HG03521 (cell line): Measurements from ENCODE around the gene COMMD1.
"Not testable (repeated sequence)": the region's sequence is repeated elsewhere in the genome, so short reads cannot be mapped to it uniquely, and the experiment has no call there.

Source experiments
- ATAC-seq: cut with Tn5 transposase; IDR thresholded peaks from one replicate; pipeline ENCODE4 v1.9.1; 2021; ENCODE audit warnings: mild to moderate bottlenecking, moderate library complexity; ENCODE audit not compliant: unreplicated experiment

The COMMD1 gene

GRCh38 chr2:62014102-62014501, 108.6 kb downstream of the COMMD1 start:
- ATAC-seq = no peak

GRCh38 chr2:62016957-62017356, 111.5 kb downstream of the COMMD1 start:
- no peak for ATAC-seq

DNA sequence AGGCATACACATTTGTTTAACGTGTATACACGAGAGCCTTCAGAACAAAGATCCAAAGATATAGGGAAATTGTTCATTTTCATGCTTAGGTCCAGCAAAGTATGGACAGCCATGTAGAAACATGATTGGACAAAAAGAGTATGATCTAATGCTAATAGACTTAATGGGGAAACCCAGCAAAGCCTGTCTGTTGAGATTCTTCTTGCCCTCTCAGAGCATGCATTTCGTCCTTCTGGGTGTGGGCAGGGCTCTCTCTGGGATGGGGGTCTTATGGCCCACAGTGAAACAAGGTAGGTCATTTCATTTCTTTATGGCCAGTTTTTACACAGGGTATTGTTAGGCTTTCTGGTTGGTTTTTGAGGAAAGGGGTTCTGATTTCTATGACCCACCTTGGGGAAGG, 124.4 kb downstream of the COMMD1 start:
- no peak for ATAC-seq

DNA sequence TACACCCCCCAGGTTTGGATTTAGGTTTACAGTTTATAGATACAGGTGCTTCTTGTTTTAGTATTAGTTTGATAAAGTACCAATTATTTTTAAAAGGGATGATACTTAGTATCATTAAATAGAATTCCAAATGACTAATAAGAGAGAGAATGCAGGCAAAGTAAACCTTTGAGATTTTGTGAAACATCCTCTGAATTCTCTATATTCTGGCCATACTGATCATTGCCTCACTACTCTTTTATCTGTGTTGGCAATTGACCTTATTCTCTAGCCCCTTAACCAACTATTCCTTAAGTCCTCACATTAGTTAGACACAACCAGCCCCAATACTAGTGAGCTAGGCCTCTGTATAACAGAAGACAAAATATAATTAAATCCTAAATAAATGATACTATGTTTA, 125.4 kb downstream of the COMMD1 start:
- ATAC-seq = no peak

GRCh38 chr2:62032096-62032495, 126.6 kb downstream of the COMMD1 start:
- ATAC-seq = no peak

DNA sequence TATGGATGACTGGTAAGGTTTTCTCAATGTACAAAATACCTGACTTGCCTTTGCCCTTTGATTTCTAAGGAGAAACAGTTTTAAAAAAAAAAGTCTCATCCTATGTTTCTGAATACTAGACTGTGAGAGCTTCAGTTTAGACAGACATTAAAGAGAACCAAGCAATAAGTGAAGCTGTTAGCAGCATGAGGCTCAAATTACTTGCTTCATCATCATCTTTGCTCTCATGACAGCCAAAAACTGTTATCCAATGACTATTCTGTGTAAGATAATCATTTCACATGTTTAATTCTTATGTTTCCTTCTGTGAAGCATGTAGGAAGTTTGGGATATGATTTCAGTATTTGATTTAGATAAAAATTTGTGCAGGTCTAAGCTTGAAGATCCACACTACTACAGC, 129.2 kb downstream of the COMMD1 start:
- no peak for ATAC-seq

GRCh38 chr2:62036229-62036628, 130.8 kb downstream of the COMMD1 start:
- ATAC-seq = no peak

GRCh38 chr2:62036761-62037250, 131.3 kb downstream of the COMMD1 start:
- no peak for ATAC-seq

GRCh38 chr2:62038975-62039771, 133.7 kb downstream of the COMMD1 start:
- ATAC-seq = peak; percentile 99

DNA sequence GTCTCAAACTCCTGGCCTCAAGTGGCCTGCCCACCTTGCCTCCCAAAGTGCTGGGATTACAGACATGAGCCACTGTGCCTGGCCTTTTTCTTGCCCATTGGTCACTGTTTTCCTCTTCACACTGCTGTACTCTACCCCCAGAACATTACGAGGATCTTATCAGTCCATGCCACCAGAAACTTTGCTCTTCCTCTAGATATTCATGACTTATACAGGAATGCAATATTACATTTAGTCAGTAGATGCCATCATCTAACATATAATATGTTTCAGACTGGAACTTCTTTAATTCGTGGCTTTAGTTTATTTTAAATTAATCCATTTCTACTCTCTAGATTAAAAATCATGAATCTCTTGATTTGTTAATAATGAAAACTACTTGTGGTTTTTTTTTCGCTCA, 135.5 kb downstream of the COMMD1 start:
- ATAC-seq = no peak

DNA sequence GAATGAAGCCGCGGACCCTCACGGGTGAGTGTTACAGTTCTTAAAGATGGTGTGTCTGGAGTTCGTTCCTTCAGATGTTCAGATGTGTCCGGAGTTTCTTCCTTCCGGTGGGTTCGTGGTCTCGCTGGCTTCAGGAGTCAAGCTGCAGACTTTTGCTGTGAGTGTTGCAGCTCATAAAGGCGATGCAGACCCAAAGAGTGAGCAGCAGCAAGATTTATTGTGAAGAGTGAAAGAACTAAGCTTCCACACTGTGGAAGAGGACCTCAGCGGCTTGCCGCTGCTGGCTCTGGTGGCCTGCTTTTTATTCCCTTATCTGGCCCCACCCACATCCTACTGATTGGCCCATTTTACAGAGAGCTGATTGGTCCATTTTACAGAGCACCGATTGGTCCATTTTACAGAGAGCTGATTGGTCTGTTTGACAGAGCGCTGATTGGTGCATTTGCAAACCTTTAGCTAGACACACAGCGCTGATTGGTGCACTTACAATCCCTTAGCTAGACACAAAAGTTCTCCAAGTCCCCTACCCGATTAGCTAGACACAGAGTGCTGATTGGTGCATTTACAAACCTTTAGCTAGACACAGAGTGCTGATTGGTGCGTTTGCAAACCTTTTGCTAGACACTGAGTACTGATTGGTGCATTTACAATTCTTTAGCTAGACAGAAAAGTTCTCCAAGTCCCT, 136.4 kb downstream of the COMMD1 start:
- not testable (repeated sequence) for ATAC-seq

DNA sequence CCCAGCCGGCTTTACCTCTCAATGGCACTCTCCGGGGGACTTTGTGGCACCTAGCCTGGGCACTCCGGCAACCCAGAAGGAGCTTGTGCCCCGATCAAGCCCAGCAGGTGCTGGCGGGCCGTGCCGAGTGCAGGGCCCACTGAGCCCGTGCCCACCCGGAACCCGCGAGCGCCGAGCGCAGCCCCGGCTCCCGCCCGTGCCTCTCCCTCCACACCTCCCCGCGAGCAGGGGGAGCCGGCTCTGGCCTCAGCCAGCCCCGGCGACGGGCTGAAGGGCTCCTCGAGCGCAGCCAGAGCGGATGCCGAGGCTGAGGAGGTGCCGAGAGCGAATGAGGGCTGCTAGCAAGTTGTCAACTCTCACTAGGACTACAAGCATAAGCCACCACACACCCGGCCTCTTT, 136.9 kb downstream of the COMMD1 start:
- no peak for ATAC-seq

DNA sequence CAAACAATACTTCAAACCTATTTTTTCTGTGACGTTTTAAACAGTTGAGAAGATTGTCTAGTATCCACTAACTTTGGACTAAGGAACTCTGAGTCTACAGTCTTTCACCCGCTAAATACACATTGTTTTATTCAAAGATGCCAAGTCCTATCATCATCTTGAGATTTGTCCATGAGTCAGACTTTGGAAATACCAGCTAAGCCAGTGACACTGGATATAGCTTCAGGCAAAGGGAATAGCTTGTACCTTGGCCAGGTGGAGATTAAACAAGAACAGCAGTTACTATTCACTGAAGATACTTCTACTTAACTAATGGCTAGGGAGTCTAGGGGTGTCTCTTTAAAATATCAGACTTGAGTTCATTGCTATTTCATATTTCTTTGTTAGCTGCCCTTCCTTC, 137.5 kb downstream of the COMMD1 start:
- no peak for ATAC-seq

GRCh38 chr2:62045017-62045543, 139.6 kb downstream of the COMMD1 start:
- no peak for ATAC-seq

DNA sequence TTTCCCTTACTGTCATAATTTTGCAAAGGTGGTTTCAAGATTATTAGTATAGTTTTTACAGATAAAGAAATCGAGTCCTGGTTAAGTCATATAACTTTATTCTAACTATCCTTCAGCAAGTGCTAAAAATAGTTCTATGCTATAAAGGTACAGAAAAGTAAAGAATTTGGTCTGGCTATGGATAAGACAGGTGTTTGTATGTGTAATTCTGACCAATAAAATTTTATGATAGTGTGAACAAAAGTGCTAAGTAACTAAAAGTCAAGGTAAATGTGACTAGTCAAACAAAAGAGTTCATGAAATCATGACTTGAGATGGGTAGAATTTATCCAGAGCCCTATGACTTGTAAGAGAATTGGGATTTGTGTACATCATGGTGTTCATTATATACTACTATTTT, 140.7 kb downstream of the COMMD1 start:
- no peak for ATAC-seq

GRCh38 chr2:62050456-62051045, 145.1 kb downstream of the COMMD1 start:
- no peak for ATAC-seq

GRCh38 chr2:62054029-62054791, 148.7 kb downstream of the COMMD1 start:
- ATAC-seq = no peak

DNA sequence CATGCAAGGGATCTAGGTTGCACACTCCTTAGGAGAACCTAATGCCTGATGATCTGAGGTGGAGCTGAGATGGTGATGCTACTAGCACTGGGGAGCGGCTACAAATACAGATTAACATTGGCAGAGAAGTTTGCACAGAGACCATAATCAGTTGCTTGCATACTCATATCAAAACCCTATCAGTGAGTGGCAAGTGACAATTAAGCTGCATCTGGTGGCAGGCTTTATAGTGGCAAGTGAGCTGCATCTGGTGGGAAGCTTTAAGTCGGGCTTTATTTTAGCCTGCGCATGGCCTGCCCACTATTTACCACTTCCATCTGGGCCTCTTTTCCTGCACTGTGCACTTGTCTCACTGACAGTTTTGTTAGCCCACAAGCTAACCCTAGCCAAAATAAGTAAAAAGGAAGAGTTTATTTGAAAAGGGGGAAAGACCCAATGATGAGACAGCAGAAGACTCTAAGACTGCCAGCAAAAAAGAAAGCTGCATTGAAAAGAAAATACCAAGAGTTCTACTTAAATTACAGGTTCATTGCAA, 149.5 kb downstream of the COMMD1 start:
- no peak for ATAC-seq

GRCh38 chr2:62055724-62056336, 150.4 kb downstream of the COMMD1 start:
- ATAC-seq = no peak

DNA sequence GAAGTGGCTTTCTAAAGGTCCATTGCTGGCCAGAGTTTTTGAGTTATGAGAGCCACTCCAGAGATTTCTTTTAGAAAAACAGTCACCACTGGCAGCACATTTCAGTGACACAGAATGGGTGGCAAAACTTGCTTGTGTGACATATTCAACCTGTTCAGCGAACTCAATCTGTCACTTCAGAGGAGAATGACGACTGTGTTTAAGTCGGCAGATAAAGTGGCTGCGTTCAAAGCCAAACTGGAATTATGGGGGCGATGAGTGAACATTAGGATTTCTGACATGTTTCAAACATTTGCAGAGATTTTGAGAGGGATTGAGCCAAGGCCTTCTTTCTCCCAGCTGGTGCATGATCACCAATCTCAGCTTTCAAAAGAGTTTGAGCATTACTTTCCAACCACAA, 150.9 kb downstream of the COMMD1 start:
- ATAC-seq = no peak
